ENCODE data around the gene ITGBL1. TPM values are rescaled to one million over a fixed set of nuclear protein-coding genes. Genes with fewer than 3 reads are reported as not detected.

ITGBL1 gene
- total RNA-seq, 1 donor = 398 TPM

GRCh38 chr13:101726681-101727080, 274.2 kb downstream of the ITGBL1 start:
- no peak overlapping the region for H3K4me3 ChIP-seq (ENCODE audit: insufficient read depth, low read length)
- H3K79me2 ChIP-seq (ENCODE audit: insufficient read depth, low read length) = no peaks in the 10 kb centered on the region
- H3K27me3 ChIP-seq (ENCODE audit: insufficient read depth, low read length) = no peaks in the 10 kb centered on the region
- H3K4me1 ChIP-seq (ENCODE audit: insufficient read depth, low read length) = peaks cover 12% of the 10 kb centered on the region
- peaks cover 15% of the 10 kb centered on the region for H3K36me3 ChIP-seq (ENCODE audit: insufficient read depth, low read length)
- TF ChIP-seq CTCF (IDR thresholded peaks at IDR 0.05; ENCODE audit: extremely low read depth, low read depth, low read length) = no peak
- no peak for DNase-seq (ENCODE audit: insufficient read length, low spot score, missing footprints)
- no peak overlapping the region for H2AFZ ChIP-seq (ENCODE audit: low read length)
- no peak overlapping the region for H3K27ac ChIP-seq (ENCODE audit: low read depth, low read length)
- H3K4me2 ChIP-seq (ENCODE audit: insufficient read depth, low read length) = no peak overlapping the region
- no peaks in the 10 kb centered on the region for H4K20me1 ChIP-seq (ENCODE audit: insufficient read depth, low read length)
- no peaks in the 10 kb centered on the region for H3K9me3 ChIP-seq (ENCODE audit: low read depth, low read length)

- no peak overlapping the region for H3K27ac ChIP-seq (ENCODE audit: low read depth, low read length)
- H4K20me1 ChIP-seq (ENCODE audit: insufficient read depth, low read length) = no peaks in the 10 kb centered on the region
- no peaks in the 10 kb centered on the region for H3K79me2 ChIP-seq (ENCODE audit: insufficient read depth, low read length)
- peaks cover 12% of the 10 kb centered on the region for H3K36me3 ChIP-seq (ENCODE audit: insufficient read depth, low read length)
- no peaks in the 10 kb centered on the region for H3K27me3 ChIP-seq (ENCODE audit: insufficient read depth, low read length)
- no peak for DNase-seq (ENCODE audit: insufficient read length, low spot score, missing footprints)
- no peaks in the 10 kb centered on the region for H3K9me3 ChIP-seq (ENCODE audit: low read depth, low read length)
- peaks cover 12% of the 10 kb centered on the region for H3K4me1 ChIP-seq (ENCODE audit: insufficient read depth, low read length)
- no peak overlapping the region for H2AFZ ChIP-seq (ENCODE audit: low read length)
- TF ChIP-seq CTCF (IDR thresholded peaks at IDR 0.05; ENCODE audit: extremely low read depth, low read depth, low read length) = no peak
- H3K4me2 ChIP-seq (ENCODE audit: insufficient read depth, low read length) = no peak overlapping the region
- H3K4me3 ChIP-seq (ENCODE audit: insufficient read depth, low read length) = no peak overlapping the region
Observed at GRCh38 chr13:101727118-101727517, 274.6 kb downstream of the ITGBL1 start.

GRCh38 chr13:101728021-101728420, 275.5 kb downstream of the ITGBL1 start:
- H2AFZ ChIP-seq (ENCODE audit: low read length) = no peak overlapping the region
- H3K4me2 ChIP-seq (ENCODE audit: insufficient read depth, low read length) = no peak overlapping the region
- no peak overlapping the region for H3K27ac ChIP-seq (ENCODE audit: low read depth, low read length)
- H3K9me3 ChIP-seq (ENCODE audit: low read depth, low read length) = no peaks in the 10 kb centered on the region
- H4K20me1 ChIP-seq (ENCODE audit: insufficient read depth, low read length) = no peaks in the 10 kb centered on the region
- peaks cover 8% of the 10 kb centered on the region for H3K36me3 ChIP-seq (ENCODE audit: insufficient read depth, low read length)
- no peaks in the 10 kb centered on the region for H3K79me2 ChIP-seq (ENCODE audit: insufficient read depth, low read length)
- peaks cover 12% of the 10 kb centered on the region for H3K4me1 ChIP-seq (ENCODE audit: insufficient read depth, low read length)
- H3K4me3 ChIP-seq (ENCODE audit: insufficient read depth, low read length) = no peak overlapping the region
- DNase-seq (ENCODE audit: insufficient read length, low spot score, missing footprints) = no peak
- no peaks in the 10 kb centered on the region for H3K27me3 ChIP-seq (ENCODE audit: insufficient read depth, low read length)
- TF ChIP-seq CTCF (IDR thresholded peaks at IDR 0.05; ENCODE audit: extremely low read depth, low read depth, low read length) = no peak

- no peaks in the 10 kb centered on the region for H4K20me1 ChIP-seq (ENCODE audit: insufficient read depth, low read length)
- H3K79me2 ChIP-seq (ENCODE audit: insufficient read depth, low read length) = no peaks in the 10 kb centered on the region
- no peak overlapping the region for H3K4me2 ChIP-seq (ENCODE audit: insufficient read depth, low read length)
- no peak for TF ChIP-seq CTCF (IDR thresholded peaks at IDR 0.05; ENCODE audit: extremely low read depth, low read depth, low read length)
- H3K27ac ChIP-seq (ENCODE audit: low read depth, low read length) = no peak overlapping the region
- H2AFZ ChIP-seq (ENCODE audit: low read length) = no peak overlapping the region
- H3K27me3 ChIP-seq (ENCODE audit: insufficient read depth, low read length) = no peaks in the 10 kb centered on the region
- no peaks in the 10 kb centered on the region for H3K9me3 ChIP-seq (ENCODE audit: low read depth, low read length)
- peaks cover 12% of the 10 kb centered on the region for H3K4me1 ChIP-seq (ENCODE audit: insufficient read depth, low read length)
- peaks cover 4% of the 10 kb centered on the region for H3K36me3 ChIP-seq (ENCODE audit: insufficient read depth, low read length)
- DNase-seq (ENCODE audit: insufficient read length, low spot score, missing footprints) = no peak
- no peak overlapping the region for H3K4me3 ChIP-seq (ENCODE audit: insufficient read depth, low read length)
Observed at GRCh38 chr13:101728615-101729014, 276.1 kb downstream of the ITGBL1 start.

Measured in osteoblast (primary cell).